HFF-Myc (cell line): ENCODE results near the gene SERPINA1.

Experiments used
- DNase-seq: peaks from one replicate; pipeline ENCODE4 v3.0.0-alpha.2; 2011; ENCODE audit warnings: low read depth; ENCODE audit errors: extremely low read depth
- H3K4me3 ChIP-seq: replicated peaks from 2 replicates; pipeline ENCODE4 v1.5.1; 2011; ENCODE audit warnings: low read depth, mild to moderate bottlenecking, control low read depth, low read length
- CTCF ChIP-seq: IDR thresholded peaks from 2 replicates; pipeline ENCODE4 v1.5.1; 2012; ENCODE audit warnings: mild to moderate bottlenecking, low read depth, low read length, control low read depth; ENCODE audit errors: missing control alignments

Gene SERPINA1

GRCh38 chr14:94368956-94369355, 19.4 kb downstream of the SERPINA1 start:
- H3K4me3 ChIP-seq = no peak overlapping the region

GRCh38 chr14:94368243-94368590, 20.2 kb downstream of the SERPINA1 start:
- no peak overlapping the region for H3K4me3 ChIP-seq
- DNase-seq = no peak
- no peak for TF ChIP-seq CTCF

More at GRCh38 chr14:94368956-94369355, 19.4 kb downstream of the SERPINA1 start:
- no peak for DNase-seq
- TF ChIP-seq CTCF = no peak

- DNase-seq = no peak
- TF ChIP-seq CTCF = no peak
- no peak overlapping the region for H3K4me3 ChIP-seq
Measured at GRCh38 chr14:94367347-94368242, 20.8 kb downstream of the SERPINA1 start.

- no peak within 1 kb of the TSS for H3K4me3 ChIP-seq
- no peak for TF ChIP-seq CTCF
- DNase-seq = no peak
Measured at GRCh38 chr14:94366146-94366915, 22.1 kb downstream of the SERPINA1 start, which contains the start of gene SERPINA2. Gene SERPINA2, minus strand, starts transcription at chr14:94366698.

- DNase-seq = no peak
- no peak overlapping the region for H3K4me3 ChIP-seq
- TF ChIP-seq CTCF = no peak
Measured at GRCh38 chr14:94365624-94366023, 22.8 kb downstream of the SERPINA1 start.

- no peak for DNase-seq
- H3K4me3 ChIP-seq = no peak overlapping the region
- no peak for TF ChIP-seq CTCF
Measured at GRCh38 chr14:94364964-94365363, 23.4 kb downstream of the SERPINA1 start.
